ENCODE results near the gene PLCB4.

- no peak for TF ChIP-seq POLR2AphosphoS5 (IDR thresholded peaks at IDR 0.05; ENCODE audit: low read depth, low read length)
- no peak for TF ChIP-seq REST (IDR thresholded peaks at IDR 0.05; ENCODE audit: insufficient read depth in 1 of 2, low read depth in 2 of 2, low read length in 2 of 2)
- no peak for TF ChIP-seq FOXP2 (optimal IDR thresholded peaks at IDR 0.05; ENCODE audit: borderline replicate concordance, extremely low read depth, extremely low read length, insufficient read depth)
- TF ChIP-seq SIN3A (IDR thresholded peaks at IDR 0.05; ENCODE audit: borderline replicate concordance, insufficient read depth, low read length): no peak
- TF ChIP-seq TAF1 (IDR thresholded peaks at IDR 0.05; ENCODE audit: borderline replicate concordance, insufficient read depth, low read length): no peak
These were observed 341.1 kb downstream of the PLCB4 start for GRCh38 chr20:9409981-9410380.

Data from PFSK-1 (cell line).